Measurements from ENCODE around the gene POMGNT2.

DNA sequence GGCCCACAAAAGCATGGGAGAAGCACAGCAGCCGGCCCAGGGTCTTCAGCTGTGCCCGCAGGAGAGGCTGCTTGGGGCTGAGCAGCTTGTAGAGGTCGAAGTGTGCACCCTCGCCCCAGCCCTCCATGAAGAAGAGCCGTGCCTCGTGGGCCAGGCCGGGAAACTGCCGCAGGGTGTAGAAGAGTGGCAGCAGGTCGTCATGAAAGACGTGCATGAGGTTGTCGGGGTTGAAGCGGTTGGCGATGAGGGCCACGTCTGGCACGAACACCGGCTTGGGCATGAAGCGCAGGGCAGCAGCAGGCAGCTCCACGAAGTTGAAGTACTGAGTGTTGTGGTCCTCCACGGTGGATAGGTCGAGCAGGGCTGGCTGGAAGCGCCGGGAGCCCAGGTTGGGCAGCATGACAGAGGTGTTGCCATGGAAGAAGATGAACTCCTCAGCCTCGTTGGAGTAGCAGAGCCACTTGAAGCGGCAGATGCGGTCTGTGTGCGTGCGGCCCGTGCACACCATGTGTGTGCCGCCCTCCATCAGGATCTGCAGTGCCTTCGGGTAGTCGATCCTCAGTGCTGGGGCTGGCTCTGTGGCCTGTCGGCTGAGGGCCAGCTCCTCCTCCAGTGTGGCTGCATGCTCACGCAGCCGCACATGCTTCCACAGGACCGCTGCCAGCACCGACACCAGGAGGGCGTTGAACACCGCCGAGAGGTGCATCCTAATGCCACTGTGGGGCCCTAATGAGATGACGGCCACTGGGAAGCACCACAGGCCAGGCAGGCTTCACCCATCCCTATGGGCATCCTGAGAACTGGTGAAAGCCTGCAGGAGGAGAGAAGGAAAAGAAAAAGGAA is 24.9 kb downstream of the POMGNT2 start:
- TF ChIP-seq CTCF (conservative IDR thresholded peaks at IDR 0.05; ENCODE audit: low read depth in 2 of 2) (no peak), POLR2AphosphoS5 (IDR thresholded peaks at IDR 0.05; ENCODE audit: low read depth) (no peak), CREB1 (CRISPR knock-in tag; IDR thresholded peaks at IDR 0.05; ENCODE audit: low read depth) (no peak), EZH2phosphoT487 (IDR thresholded peaks at IDR 0.05; ENCODE audit: unreplicated experiment) (no peak), ETS1 (IDR thresholded peaks at IDR 0.05) (no peak), EZH2 (IDR thresholded peaks at IDR 0.05; ENCODE audit: low read depth, unreplicated experiment) (no peak), NANOG (IDR thresholded peaks at IDR 0.05; ENCODE audit: borderline replicate concordance) (no peak), STAT1 (IDR thresholded peaks at IDR 0.05; ENCODE audit: unreplicated experiment) (no peak), JUNB (IDR thresholded peaks at IDR 0.05; ENCODE audit: unreplicated experiment) (no peak)
- TF ChIP-seq, protein P1, sequence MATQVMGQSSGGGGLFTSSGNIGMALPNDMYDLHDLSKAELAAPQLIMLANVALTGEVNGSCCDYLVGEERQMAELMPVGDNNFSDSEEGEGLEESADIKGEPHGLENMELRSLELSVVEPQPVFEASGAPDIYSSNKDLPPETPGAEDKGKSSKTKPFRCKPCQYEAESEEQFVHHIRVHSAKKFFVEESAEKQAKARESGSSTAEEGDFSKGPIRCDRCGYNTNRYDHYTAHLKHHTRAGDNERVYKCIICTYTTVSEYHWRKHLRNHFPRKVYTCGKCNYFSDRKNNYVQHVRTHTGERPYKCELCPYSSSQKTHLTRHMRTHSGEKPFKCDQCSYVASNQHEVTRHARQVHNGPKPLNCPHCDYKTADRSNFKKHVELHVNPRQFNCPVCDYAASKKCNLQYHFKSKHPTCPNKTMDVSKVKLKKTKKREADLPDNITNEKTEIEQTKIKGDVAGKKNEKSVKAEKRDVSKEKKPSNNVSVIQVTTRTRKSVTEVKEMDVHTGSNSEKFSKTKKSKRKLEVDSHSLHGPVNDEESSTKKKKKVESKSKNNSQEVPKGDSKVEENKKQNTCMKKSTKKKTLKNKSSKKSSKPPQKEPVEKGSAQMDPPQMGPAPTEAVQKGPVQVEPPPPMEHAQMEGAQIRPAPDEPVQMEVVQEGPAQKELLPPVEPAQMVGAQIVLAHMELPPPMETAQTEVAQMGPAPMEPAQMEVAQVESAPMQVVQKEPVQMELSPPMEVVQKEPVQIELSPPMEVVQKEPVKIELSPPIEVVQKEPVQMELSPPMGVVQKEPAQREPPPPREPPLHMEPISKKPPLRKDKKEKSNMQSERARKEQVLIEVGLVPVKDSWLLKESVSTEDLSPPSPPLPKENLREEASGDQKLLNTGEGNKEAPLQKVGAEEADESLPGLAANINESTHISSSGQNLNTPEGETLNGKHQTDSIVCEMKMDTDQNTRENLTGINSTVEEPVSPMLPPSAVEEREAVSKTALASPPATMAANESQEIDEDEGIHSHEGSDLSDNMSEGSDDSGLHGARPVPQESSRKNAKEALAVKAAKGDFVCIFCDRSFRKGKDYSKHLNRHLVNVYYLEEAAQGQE (IDR thresholded peaks at IDR 0.05; ENCODE audit: unreplicated experiment): no peak
